GM19099 (cell line): ENCODE data around the gene CLCN5.

Source experiments
- POLR2A ChIP-seq: IDR thresholded peaks from 3 replicates; pipeline ENCODE4 v1.6.1; 2011; ENCODE audit warnings: low read depth; ENCODE audit not compliant: insufficient read length; ENCODE audit errors: extremely low read depth

The CLCN5 gene

GRCh38 chrX:49915361-49916222, 6.8 kb upstream of the CLCN5 start:
- TF ChIP-seq POLR2A, result no peak

DNA sequence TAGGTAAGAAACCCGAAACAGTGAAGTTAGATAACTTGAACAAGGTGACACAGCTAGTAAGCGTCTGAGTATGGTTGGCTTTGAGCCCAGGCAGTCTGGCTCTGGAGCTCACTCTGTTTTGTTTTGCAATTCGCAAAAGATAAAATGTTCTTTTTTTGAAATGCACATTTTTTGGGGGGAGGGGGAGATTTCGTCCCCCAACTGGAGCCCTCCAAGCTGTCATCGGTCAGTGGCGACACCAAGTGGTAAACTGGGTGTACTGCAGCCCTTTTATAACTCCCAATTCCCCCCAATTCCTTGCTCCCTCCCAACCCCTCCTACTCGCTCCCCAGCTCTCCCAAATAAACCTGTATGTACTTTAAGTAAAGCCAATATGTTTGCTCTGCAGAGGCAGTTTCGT, 2.8 kb upstream of the CLCN5 start:
- TF ChIP-seq POLR2A, result no peak

GRCh38 chrX:49921109-49921508, 1.3 kb upstream of the CLCN5 start:
- no peak for TF ChIP-seq POLR2A

DNA sequence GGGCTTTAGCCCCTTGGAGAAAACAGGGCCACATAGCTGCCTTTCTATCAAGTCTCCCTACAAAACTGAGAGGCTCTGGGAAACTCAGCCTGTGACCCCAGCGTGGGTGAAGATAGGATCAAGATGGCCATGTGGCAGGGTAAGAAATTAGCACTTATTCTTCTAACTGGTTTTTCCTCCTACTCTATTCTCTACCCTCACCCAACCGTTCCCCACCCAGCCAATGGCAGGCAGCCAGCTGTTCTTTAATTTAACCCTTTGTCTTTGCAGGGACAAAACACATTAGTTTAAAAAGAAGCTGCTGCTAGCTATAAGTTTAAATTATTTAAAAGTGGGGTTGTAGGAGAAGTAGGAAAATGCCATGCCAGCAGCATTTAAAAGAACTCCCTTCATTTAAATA, 2.8 kb downstream of the CLCN5 start:
- TF ChIP-seq POLR2A, result no peak

DNA sequence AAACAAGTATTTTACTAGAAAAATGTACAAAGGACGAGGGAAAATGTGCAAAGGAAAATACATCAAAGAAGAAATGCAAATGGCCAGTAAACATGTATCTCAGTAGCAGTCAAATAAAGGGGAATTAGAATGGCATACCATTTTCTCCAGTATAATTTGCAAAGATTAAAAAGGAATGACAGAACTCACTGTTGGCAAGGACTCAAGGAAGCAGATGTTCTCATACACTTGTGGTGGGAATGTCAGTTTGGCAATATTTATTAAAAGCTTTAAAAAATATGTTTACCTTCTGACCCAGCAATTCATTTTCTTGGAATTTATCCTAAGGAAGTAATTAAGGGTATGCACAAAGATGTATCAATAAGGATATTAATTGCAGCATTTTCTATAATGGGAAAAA, 7.6 kb downstream of the CLCN5 start:
- no peak for TF ChIP-seq POLR2A

GRCh38 chrX:49932791-49933190, 10.4 kb downstream of the CLCN5 start:
- no peak for TF ChIP-seq POLR2A

- no peak for TF ChIP-seq POLR2A
Observed at GRCh38 chrX:49934148-49934547, 11.8 kb downstream of the CLCN5 start.

DNA sequence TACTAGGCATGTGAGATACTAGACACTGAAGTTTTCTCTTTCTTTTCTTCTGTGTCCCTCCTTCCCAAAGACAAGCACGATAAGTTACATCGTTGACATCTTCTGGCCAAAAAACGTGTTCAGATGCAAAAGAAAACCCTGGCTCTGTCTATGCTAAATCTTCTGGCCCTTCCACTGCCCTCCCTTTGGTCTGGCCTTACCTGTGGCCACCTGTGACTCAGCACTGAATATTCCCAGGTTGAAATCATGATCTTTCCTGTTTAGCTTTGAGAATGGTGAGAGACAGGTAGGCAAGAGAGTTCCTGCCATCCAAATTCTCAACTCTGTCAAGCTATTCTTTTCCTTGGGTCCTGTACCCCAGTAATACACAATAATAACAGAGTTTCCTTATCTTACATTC, 12.3 kb downstream of the CLCN5 start:
- TF ChIP-seq POLR2A, result no peak

DNA sequence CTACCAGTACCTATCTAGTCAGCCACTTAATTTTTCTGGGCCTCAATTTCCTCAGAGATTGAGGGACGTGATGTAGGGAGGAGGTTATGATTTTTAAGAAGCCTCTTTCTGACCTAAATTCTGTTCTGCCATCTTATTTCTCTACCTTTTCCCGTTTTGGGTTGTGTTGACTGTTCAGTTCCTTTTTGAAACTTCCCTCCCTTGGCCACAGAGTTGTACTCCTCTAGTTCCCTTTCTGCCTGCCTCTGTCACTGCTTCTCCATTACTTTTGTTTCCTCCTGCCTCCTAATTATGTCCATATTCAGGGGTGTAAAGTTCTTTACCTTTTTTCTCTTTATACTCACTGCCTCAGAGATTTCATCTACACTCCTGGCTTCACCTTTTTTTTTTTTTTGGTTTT, 25.4 kb downstream of the CLCN5 start:
- TF ChIP-seq POLR2A, result no peak

- TF ChIP-seq POLR2A, result no peak
Observed at GRCh38 chrX:49949961-49950360, 27.6 kb downstream of the CLCN5 start.

- TF ChIP-seq POLR2A, result no peak
Observed at GRCh38 chrX:49951524-49952193, 29.3 kb downstream of the CLCN5 start.

GRCh38 chrX:49956313-49956712, 33.9 kb downstream of the CLCN5 start:
- TF ChIP-seq POLR2A, result no peak

DNA sequence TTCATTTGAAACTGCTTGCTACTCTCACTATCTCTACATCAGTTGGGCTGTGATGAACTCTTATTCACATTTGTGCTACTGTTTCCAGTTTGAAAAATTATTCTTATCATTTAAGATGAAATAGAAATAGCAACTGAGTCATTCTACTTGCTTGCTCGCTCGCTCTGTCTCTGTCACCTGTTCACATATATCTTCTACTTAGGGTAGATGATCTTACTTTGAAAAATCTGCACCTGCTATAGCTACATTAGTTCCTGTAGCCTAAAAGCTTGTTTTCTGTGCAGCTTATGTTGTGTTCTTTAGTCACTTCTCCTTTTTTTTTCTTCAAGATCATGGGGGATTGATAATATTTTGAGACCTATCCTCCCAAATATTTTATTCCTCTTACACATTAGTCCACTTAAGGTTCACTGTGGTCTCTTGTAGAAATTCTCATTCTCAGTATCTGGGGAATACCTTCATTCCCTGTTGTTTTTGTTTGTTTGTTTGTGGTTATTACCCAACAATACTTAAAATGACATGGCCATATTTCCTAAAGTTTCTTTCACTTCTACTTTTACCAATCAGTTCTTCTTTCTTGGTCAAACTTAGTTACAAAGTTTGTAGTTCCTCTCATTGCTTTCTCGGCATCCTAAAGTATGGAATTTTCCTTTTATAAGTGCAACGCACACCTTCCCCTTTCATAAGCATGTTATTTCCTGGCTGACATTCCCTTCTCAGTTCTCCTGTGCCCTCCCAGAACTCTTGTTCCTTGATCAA, 36.5 kb downstream of the CLCN5 start:
- no peak for TF ChIP-seq POLR2A

DNA sequence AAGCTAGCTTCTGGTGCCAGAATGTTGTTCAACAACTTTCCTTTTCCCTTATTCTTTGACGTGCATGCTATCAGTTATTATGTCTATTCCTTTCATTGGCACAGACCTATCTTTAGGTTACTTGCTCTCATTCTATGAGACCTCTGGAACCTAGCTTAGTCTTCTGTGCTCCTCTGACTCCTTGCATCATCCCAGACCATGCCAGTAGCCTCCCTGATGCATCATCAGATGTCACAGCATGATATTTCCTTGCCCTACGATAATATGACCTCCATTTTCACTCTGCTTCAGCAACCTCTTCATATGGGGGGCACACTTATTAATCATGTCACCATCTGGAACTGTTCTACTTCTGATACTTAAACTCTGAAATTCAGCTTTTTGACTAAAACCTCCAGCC, 37.2 kb downstream of the CLCN5 start:
- TF ChIP-seq POLR2A, result no peak

- no peak for TF ChIP-seq POLR2A
Observed at GRCh38 chrX:49960061-49960460, 37.7 kb downstream of the CLCN5 start.

- TF ChIP-seq POLR2A, result no peak
Observed at GRCh38 chrX:49970674-49971073, 48.3 kb downstream of the CLCN5 start.
